Osteoblast (primary cell): ENCODE results near the gene RIPOR3. TPM values are rescaled to one million over a fixed set of nuclear protein-coding genes. Genes with fewer than 3 reads are reported as not detected.

ENCODE experiments used
- DNase-seq: peaks from one replicate; pipeline ENCODE4 v3.0.0; 2011; ENCODE audit warnings: low spot score, mixed read lengths; ENCODE audit not compliant: insufficient read length; ENCODE audit errors: missing footprints
- H2AFZ ChIP-seq: 2 replicates; pipeline ENCODE4 v1.6.0; 2011; ENCODE audit warnings: mild to moderate bottlenecking, low read length
- H3K27ac ChIP-seq: 2 replicates; pipeline ENCODE4 v1.5.1; 2011; ENCODE audit warnings: mild to moderate bottlenecking, low read depth, low read length, moderate library complexity
- H3K27me3 ChIP-seq: 2 replicates; pipeline ENCODE4 v1.6.0; 2012; ENCODE audit warnings: mild to moderate bottlenecking, control low read depth, inconsistent platforms, low read length, moderate library complexity; ENCODE audit not compliant: insufficient read depth
- H3K36me3 ChIP-seq: 2 replicates; pipeline ENCODE4 v1.5.1; 2011; ENCODE audit warnings: mild to moderate bottlenecking, low read length, control low read depth, moderate library complexity; ENCODE audit not compliant: insufficient read depth
- H3K4me1 ChIP-seq: 2 replicates; pipeline ENCODE4 v1.5.1; 2011; ENCODE audit warnings: mild to moderate bottlenecking, low read length, control low read depth, moderate library complexity; ENCODE audit not compliant: insufficient read depth
- H3K4me2 ChIP-seq: 2 replicates; pipeline ENCODE4 v1.6.0; 2011; ENCODE audit warnings: mild to moderate bottlenecking, low read length; ENCODE audit not compliant: insufficient read depth
- H3K4me3 ChIP-seq: fragments of 200-600 bp; sonication (generic); 3 replicates; pipeline ENCODE4 v1.5.1; 2012; ENCODE audit warnings: mild to moderate bottlenecking, low read length, inconsistent platforms; ENCODE audit not compliant: insufficient read depth
- H3K79me2 ChIP-seq: 2 replicates; pipeline ENCODE4 v1.6.0; 2012; ENCODE audit warnings: mild to moderate bottlenecking, low read length, control low read depth, inconsistent platforms; ENCODE audit not compliant: insufficient read depth
- H3K9me3 ChIP-seq: 2 replicates; pipeline ENCODE4 v1.5.1; 2011; ENCODE audit warnings: low read depth, low read length, control low read depth
- H4K20me1 ChIP-seq: 2 replicates; pipeline ENCODE4 v1.6.0; 2012; ENCODE audit warnings: mild to moderate bottlenecking, low read length, control low read depth; ENCODE audit not compliant: insufficient read depth
- total RNA-seq: library from RNA; depleted of rRNA; stranded (reverse); fragments of >200 nt; gene quantifications from 2 replicates; pipeline ENCODE4 v1.2.3, GENCODE V29; 2012
- TF ChIP-seq, protein P1 (sequence below): IDR thresholded peaks from 2 replicates; pipeline ENCODE4 v1.5.1; 2011; ENCODE audit warnings: mild to moderate bottlenecking, low read depth, low read length, moderate library complexity; ENCODE audit errors: extremely low read depth

Gene RIPOR3
- total RNA-seq, 1 donor = 1.1 TPM

DNA sequence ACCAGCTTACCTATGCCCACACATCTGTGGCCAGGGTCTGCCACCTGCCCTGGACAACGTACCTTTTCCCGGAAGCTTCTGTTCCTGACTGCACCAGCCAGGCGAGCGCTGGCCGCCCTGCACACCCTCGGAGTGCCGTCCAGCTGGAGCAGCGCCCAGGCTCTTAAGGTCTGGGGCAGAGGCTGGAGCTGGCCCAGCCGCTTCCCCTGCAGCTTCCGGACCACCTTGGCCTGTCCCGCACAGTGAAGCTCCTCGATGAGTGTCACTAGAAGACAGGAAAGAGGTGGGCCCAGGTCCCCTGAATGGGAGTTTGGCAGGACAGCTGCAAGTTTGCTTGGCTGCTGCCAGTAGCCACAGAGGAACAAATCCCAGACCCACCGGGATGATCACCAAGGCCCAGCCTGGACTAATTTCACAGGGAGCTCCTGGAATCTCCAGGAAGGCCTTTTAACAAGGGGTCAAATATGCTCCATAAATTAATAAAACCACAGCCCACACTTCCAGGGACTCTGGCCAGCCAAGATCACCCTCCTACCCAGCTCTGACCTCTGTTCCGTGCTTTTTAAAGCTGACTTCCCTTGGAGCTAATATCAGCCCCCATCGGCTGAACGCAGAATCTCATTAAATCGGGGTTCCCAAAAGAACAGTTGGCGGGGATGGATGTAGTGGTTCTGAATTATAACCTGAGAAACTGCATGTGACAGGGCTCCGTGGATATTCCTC, 98.9 kb downstream of the RIPOR3 start:
- Histone ChIP-seq H3K4me2 (no peak overlapping the region), H3K79me2 (no peaks in the 10 kb centered on the region), H3K4me3 (no peak overlapping the region), H3K27me3 (peaks cover 10% of the 10 kb centered on the region), H3K27ac (no peak overlapping the region), H3K9me3 (no peaks in the 10 kb centered on the region), H3K36me3 (peaks cover 10% of the 10 kb centered on the region), H2AFZ (no peak overlapping the region), H4K20me1 (no peaks in the 10 kb centered on the region), H3K4me1 (no peaks in the 10 kb centered on the region)
- no peak for DNase-seq
- TF ChIP-seq, protein P1, sequence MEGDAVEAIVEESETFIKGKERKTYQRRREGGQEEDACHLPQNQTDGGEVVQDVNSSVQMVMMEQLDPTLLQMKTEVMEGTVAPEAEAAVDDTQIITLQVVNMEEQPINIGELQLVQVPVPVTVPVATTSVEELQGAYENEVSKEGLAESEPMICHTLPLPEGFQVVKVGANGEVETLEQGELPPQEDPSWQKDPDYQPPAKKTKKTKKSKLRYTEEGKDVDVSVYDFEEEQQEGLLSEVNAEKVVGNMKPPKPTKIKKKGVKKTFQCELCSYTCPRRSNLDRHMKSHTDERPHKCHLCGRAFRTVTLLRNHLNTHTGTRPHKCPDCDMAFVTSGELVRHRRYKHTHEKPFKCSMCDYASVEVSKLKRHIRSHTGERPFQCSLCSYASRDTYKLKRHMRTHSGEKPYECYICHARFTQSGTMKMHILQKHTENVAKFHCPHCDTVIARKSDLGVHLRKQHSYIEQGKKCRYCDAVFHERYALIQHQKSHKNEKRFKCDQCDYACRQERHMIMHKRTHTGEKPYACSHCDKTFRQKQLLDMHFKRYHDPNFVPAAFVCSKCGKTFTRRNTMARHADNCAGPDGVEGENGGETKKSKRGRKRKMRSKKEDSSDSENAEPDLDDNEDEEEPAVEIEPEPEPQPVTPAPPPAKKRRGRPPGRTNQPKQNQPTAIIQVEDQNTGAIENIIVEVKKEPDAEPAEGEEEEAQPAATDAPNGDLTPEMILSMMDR = no peak

DNA sequence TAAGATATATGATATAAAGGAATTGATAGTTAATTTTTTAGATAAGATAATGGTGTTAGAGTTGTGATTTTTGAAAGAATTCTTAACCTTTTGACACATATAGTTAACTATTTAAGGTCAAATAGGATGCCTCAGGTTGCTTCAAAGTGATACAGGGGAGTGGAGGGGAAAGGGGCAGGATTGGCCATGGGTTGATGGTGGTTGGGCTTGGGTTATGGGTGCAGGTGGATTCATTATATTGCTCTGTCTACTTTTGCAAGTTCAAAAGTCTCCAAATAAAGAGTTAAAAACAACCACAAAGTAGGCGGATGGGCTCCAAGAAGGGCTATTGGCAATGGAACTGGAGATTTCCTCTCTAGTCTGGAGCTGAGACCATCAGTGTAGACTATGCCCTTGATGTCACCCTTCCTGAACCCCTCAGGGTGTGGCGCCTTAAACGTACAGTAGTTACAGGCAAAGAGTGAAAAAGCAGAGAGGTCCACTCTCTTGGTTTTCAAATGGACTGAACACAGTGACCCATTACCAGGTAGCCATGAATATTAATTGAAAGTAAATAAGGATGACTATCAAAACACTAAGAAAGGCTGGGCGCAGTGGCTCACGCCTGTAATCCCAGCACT, 100.0 kb downstream of the RIPOR3 start:
- no peak for DNase-seq
- no peaks in the 10 kb centered on the region for H3K9me3 ChIP-seq

DNA sequence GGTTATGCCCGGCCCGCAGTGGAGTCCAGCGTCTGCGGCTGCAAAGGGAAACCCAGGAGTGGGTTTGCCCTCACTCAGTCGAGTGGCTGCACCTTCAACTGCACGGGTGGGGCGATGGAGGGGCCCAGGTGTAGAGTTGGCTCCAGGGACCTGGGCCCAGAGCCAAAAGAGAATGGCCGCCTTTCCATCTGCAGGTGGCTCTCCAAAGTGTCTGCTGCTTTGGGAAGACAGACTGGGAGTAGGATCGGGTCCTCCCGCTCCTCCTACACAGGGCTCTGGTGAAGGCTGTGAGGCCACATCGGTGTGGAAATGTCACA, 101.0 kb downstream of the RIPOR3 start:
- peaks cover 3% of the 10 kb centered on the region for H3K27me3 ChIP-seq
- TF ChIP-seq, protein P1 = no peak
- H3K9me3 ChIP-seq = no peaks in the 10 kb centered on the region
- no peak for DNase-seq
- no peak overlapping the region for H3K4me3 ChIP-seq
- no peaks in the 10 kb centered on the region for H3K4me1 ChIP-seq
- peaks cover 25% of the 10 kb centered on the region for H3K36me3 ChIP-seq
- H3K79me2 ChIP-seq = no peaks in the 10 kb centered on the region
- no peaks in the 10 kb centered on the region for H4K20me1 ChIP-seq
- no peak overlapping the region for H3K27ac ChIP-seq
- no peak overlapping the region for H2AFZ ChIP-seq
- H3K4me2 ChIP-seq = no peak overlapping the region

More for the DNA sequence above, 100.0 kb downstream of the RIPOR3 start:
- Histone ChIP-seq H3K27ac (no peak overlapping the region), H3K36me3 (peaks cover 16% of the 10 kb centered on the region), H3K4me1 (no peaks in the 10 kb centered on the region), H3K4me2 (no peak overlapping the region), H3K27me3 (peaks cover 10% of the 10 kb centered on the region), H3K4me3 (no peak overlapping the region), H2AFZ (no peak overlapping the region), H3K79me2 (no peaks in the 10 kb centered on the region), H4K20me1 (no peaks in the 10 kb centered on the region)
- TF ChIP-seq, protein P1 = no peak

DNA sequence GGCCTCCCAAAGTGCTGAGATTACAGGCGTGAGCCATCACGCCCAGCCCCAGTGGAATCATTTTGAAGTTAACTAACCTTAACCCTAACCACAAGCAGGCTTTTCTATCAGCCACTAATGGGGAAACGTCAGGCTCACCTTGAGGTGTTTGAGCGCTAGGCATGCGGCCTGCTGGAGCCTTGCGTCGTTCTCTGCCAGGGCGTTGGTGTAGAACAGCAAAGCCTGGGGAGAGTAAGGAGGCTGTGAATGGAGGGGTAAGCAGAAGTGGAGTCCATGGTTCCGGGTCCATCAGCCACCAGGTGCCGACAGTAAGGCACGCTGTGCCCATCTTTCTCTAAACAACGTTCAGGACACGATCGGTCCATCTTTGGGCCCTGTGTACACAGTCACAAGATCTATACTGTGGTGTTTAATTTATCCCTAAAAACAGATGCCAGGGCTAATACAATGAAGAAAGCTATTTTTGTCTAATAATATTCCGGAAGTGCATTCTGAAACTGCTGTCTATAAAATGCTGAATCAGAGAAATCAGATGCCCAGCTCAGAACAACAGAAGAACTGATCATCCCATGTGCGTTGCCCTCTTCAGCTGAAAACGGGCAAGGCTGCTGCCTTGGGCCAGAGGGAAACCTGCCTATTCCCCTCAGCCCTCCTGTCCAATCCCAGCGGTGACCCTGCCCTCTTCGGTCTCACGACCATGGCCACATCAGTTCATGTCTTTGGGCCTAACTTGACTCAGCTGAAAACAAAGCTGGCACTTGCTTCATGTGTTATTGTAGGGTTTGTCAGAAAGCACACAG, 101.6 kb downstream of the RIPOR3 start:
- Histone ChIP-seq H3K4me1 (no peaks in the 10 kb centered on the region), H4K20me1 (no peaks in the 10 kb centered on the region), H3K9me3 (no peaks in the 10 kb centered on the region), H3K36me3 (peaks cover 31% of the 10 kb centered on the region), H3K27ac (no peak overlapping the region), H3K27me3 (no peaks in the 10 kb centered on the region), H3K4me3 (no peak overlapping the region), H3K79me2 (no peaks in the 10 kb centered on the region), H2AFZ (no peak overlapping the region), H3K4me2 (no peak overlapping the region)
- TF ChIP-seq, protein P1 = no peak
- peak; percentile 58 for DNase-seq
